ENCODE measurements around the gene SIGLEC8. TPM values are rescaled to one million over a fixed set of nuclear protein-coding genes. Genes with fewer than 3 reads are reported as not detected.

Gene SIGLEC8
- total and polyA plus RNA-seq, 2 of the 4 experiments (the other 2 are of a cell fraction) = not detected

- no peak overlapping the region for H2AK9ac ChIP-seq (replicated peaks; ENCODE audit: low read depth, low read length, poor library complexity)
- no peak overlapping the region for H3K4ac ChIP-seq (ENCODE audit: low read depth, low read length)
- TF ChIP-seq MXI1 (IDR thresholded peaks at IDR 0.05; ENCODE audit: borderline replicate concordance, low read depth, low read length) = no peak
- no peak for TF ChIP-seq CHD1 (IDR thresholded peaks at IDR 0.05; ENCODE audit: low read depth, low read length)
- TF ChIP-seq RCOR1 (IDR thresholded peaks at IDR 0.05; ENCODE audit: insufficient replicate concordance, low read length) = no peak
- TF ChIP-seq NFE2L2 (IDR thresholded peaks at IDR 0.05; ENCODE audit: low read depth, low read length) = no peak
- no peak for TF ChIP-seq POLR2A (IDR thresholded peaks at IDR 0.05; ENCODE audit: low read depth, low read length)
- TF ChIP-seq MAFK (IDR thresholded peaks at IDR 0.05; ENCODE audit: low read depth, low read length) = no peak
- TF ChIP-seq ELK1 (IDR thresholded peaks at IDR 0.05; ENCODE audit: borderline replicate concordance, low read depth, low read length) = no peak
- no peak for TF ChIP-seq USF2 (IDR thresholded peaks at IDR 0.05; ENCODE audit: low read depth, low read length)
- no peak for TF ChIP-seq SMC3 (IDR thresholded peaks at IDR 0.05; ENCODE audit: low read depth, low read length)
- no peak for TF ChIP-seq MAZ (IDR thresholded peaks at IDR 0.05; ENCODE audit: borderline replicate concordance, low read depth, low read length)
- TF ChIP-seq CEBPB (IDR thresholded peaks at IDR 0.05; ENCODE audit: low read depth, low read length) = no peak
- TF ChIP-seq FOS (IDR thresholded peaks at IDR 0.05; ENCODE audit: low read depth, low read length) = no peak
- no peak for TF ChIP-seq RFX5 (IDR thresholded peaks at IDR 0.05; ENCODE audit: low read depth, low read length)
- TF ChIP-seq BHLHE40 (IDR thresholded peaks at IDR 0.05; ENCODE audit: low read depth, low read length) = no peak
- ATAC-seq (ENCODE audit: low read depth) = no peak
- no peaks in the 10 kb centered on the region for H4K20me1 ChIP-seq (ENCODE audit: insufficient read depth, low read length)
- no peak overlapping the region for H2BK20ac ChIP-seq (ENCODE audit: low read depth, low read length)
- H3K56ac ChIP-seq (ENCODE audit: extremely low read depth, insufficient read depth, low read length) = no peak overlapping the region
- POLR2A ChIA-PET (ENCODE audit: unreplicated experiment) = no interaction called here
- H3K4me3 ChIP-seq (ENCODE audit: insufficient read depth, low read depth, low read length) = no peak overlapping the region
- no peak overlapping the region for H2BK120ac ChIP-seq (ENCODE audit: low read depth, low read length)
- dilution Hi-C loops (cut with HindIII; ENCODE audit: low sequenced_read_pairs, unreplicated experiment) = no loop called here
- H3K79me1 ChIP-seq (ENCODE audit: low read depth in 1 of 2, low read length in 2 of 2) = no peaks in the 10 kb centered on the region
- H3K4me2 ChIP-seq (ENCODE audit: low read depth, low read length) = no peak overlapping the region
- no peak overlapping the region for H2BK15ac ChIP-seq (ENCODE audit: low read depth, low read length)
- H4K5ac ChIP-seq (ENCODE audit: low read depth, low read length) = no peak overlapping the region
- no peak overlapping the region for H3K9ac ChIP-seq (ENCODE audit: low read depth, low read length)
- H3K9me1 ChIP-seq (ENCODE audit: insufficient read depth, low read length) = no peaks in the 10 kb centered on the region
- H2AFZ ChIP-seq (replicated peaks; ENCODE audit: low read length, poor library complexity) = no peak overlapping the region
- no peak overlapping the region for H3K14ac ChIP-seq (replicated peaks; ENCODE audit: low read depth, low read length)
- H3K9me3 ChIP-seq (ENCODE audit: control insufficient read depth, insufficient read depth, low read length) = no peaks in the 10 kb centered on the region
- no peaks in the 10 kb centered on the region for H3K4me1 ChIP-seq (ENCODE audit: control insufficient read depth, insufficient read depth, low read length)
- DNase-seq = no peak
- no peaks in the 10 kb centered on the region for H3K27me3 ChIP-seq (ENCODE audit: control insufficient read depth, insufficient read depth, low read length)
- BruUV-seq (replicated peaks) = no TSS peak
- no peak overlapping the region for H3K18ac ChIP-seq (ENCODE audit: low read depth, low read length)
- H3K23ac ChIP-seq (ENCODE audit: low read depth, low read length) = no peak overlapping the region
- H3K27ac ChIP-seq (ENCODE audit: insufficient read depth, low read length) = no peak overlapping the region
- H2BK5ac ChIP-seq (ENCODE audit: low read depth, low read length, poor library complexity, severe bottlenecking) = no peak overlapping the region
- H3K36me3 ChIP-seq (ENCODE audit: control insufficient read depth, insufficient read depth, low read length) = no peaks in the 10 kb centered on the region
- no peak overlapping the region for H2AK5ac ChIP-seq (ENCODE audit: low read depth, low read length)
- CTCF ChIA-PET = no interaction called here
- no peak overlapping the region for H4K8ac ChIP-seq (ENCODE audit: low read depth in 2 of 2, low read length in 2 of 2)
- WGBS, 2 experiments (ENCODE audit: extremely low coverage in 2 of 2, insufficient read length in 1 of 2) = 40% methylated on average over 1 of the region's 4 CpGs; no CpG with 5 or more reads in 1 of the 2 experiments
- in situ Hi-C loops (cut with MboI; ENCODE audit: low sequenced_read_pairs) = no loop called here
- intact Hi-C loops (cut with micrococcal nuclease) = no loop called here
- H4K91ac ChIP-seq (ENCODE audit: insufficient read depth, low read depth, low read length) = no peak overlapping the region
These were observed 9.8 kb upstream of the SIGLEC8 start for GRCh38 chr19:51467864-51468544.

Measured in IMR-90 (cell line).